DMS79 (cell line): ENCODE measurements around the gene DIP2C.
"Not testable (repeated sequence)": the region's sequence is repeated elsewhere in the genome, so short reads cannot be mapped to it uniquely, and the experiment has no call there.

Experiments used
- DNase-seq: peaks from one replicate; lab custom pipeline; 2025; lab: John Stamatoyannopoulos, UW

The DIP2C gene

DNA sequence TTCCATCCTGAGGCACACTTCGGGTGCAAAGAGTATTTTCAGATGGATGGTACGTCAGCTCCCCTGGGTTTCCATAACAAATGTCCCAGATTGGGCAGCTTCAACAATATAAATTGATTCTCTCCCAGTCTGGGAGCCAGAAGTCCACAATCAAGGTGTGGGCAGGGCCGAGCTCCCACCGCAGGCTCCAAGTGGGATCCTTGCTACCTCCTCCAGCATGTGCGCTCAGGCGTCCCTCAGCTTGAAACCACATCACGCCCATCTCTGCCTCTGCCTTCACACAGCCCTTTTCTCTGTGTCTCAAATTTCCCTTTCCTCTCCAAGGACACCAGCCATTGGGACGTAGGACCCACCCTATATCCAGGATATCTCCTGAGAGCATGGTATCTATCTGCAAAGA is 153.5 kb downstream of the DIP2C start:
- no peak for DNase-seq

- no peak for DNase-seq
Measured at GRCh38 chr10:535051-535450, 154.4 kb downstream of the DIP2C start.

DNA sequence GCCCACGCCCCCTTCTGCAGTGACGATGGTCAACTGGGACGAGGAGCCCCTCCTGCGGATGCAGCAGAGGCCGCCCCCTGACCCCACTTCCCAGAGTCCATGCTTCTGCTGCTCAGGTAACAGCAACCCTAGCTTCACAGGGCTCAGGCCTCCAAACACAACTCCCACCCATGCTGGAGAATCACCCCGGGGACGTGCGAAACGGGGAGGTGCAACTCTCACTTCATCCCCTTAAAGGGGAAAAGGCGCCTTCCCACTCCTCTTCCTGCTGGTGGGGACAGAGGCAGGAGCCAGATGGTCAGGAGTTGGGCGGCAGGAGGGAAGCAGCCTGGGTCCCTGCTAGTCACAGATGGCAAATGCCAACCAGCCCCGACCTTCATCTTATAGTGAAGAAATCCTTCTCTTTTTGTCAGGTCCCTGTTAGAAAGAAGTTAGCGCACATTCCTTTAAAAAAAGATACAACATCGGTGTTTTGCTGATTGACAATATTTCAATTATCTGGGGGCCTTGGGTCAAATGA is 155.4 kb downstream of the DIP2C start:
- DNase-seq = no peak

DNA sequence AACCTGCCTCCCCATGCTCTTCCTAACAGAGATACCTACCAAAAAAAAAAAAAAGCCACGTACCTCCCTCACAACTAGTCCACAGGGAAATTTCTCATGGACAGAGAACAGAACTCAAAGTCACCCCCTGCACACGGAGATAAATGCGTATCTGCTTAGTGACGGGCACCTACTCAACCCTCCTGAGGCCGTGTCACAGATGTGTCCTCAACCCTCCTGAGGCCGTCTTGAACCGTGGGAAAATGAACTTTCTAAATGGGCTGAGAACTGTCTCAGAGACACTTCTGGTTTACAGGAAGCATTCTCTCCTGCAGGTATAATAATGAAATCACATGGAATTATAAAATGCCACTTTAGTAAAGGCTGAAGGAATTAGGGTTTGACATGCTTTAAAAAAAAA is 155.9 kb downstream of the DIP2C start:
- DNase-seq = no peak

DNA sequence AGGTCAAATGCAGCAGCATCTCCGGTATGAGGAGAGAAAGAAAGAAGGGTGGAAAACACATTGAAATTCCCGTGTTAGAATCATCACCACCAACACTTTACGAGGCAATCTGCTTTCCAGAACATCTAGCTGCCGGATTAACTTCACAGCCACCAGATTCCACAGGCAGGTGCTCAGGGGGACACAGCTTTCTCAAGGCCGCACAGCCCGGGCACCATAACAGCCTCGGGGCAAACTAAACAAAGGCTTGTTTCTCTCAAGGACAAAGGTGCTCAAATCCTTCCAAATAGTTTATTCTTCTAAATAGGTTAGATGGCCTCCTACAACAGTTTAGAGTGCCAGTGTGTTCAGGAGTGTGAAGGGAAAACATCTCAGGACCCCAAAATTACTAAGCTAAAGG is 156.3 kb downstream of the DIP2C start:
- no peak for DNase-seq

DNA sequence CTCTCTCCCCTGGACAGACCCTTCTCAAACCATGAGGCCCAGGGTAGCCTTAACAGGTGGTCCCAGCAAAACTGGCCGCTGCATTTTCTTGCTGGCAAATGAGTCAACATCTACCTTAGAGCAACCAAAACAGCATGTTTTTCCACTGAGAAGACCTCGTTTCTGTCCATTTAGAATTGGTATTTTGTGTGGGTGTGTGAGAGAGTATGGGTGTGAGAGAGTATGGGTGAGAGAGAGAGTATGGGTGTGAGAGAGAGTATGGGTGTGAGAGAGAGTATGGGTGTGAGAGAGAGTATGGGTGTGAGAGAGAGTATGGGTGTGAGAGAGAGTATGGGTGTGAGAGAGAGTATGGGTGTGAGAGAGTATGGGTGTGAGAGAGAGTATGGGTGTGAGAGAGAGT is 157.1 kb downstream of the DIP2C start:
- not testable (repeated sequence) for DNase-seq

DNA sequence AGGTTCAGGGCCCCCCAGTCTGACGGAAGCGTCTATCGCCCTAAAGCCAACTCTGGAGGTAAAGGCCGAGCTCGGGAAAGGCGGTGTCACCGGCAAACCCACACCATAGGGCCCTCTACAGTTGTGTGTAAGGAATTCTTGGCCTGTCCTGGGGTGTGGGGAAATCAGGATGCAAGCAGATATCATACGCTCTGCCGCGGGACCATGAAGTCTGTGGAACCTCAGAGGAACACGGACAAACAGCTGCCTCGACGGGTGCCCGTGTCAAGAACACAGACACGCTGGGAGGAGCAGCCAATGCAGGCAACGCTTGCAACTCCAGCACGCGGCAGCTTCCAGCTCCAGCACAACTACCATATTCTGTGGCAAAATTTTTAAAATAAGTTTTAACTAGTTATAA is 157.9 kb downstream of the DIP2C start:
- DNase-seq = no peak

DNA sequence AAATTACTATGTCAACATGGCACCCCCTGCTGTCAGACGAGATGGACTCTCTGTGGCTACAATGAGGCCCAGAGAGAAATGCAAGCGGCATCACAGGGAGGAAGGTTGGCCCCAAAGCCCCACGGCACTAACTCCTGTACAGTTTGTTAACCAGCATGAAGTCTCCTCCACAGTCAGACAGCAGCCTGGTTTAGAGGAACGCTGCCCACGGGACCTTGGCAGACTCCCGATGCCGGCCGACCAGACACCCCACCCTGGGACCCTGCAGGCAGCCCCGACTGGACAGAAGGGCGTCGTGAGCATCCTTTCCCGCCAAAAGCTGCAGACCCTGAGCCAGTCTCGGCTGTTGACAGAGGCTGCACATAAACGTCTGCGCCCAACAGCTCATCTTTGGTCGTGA is 158.8 kb downstream of the DIP2C start:
- DNase-seq = no peak

DNA sequence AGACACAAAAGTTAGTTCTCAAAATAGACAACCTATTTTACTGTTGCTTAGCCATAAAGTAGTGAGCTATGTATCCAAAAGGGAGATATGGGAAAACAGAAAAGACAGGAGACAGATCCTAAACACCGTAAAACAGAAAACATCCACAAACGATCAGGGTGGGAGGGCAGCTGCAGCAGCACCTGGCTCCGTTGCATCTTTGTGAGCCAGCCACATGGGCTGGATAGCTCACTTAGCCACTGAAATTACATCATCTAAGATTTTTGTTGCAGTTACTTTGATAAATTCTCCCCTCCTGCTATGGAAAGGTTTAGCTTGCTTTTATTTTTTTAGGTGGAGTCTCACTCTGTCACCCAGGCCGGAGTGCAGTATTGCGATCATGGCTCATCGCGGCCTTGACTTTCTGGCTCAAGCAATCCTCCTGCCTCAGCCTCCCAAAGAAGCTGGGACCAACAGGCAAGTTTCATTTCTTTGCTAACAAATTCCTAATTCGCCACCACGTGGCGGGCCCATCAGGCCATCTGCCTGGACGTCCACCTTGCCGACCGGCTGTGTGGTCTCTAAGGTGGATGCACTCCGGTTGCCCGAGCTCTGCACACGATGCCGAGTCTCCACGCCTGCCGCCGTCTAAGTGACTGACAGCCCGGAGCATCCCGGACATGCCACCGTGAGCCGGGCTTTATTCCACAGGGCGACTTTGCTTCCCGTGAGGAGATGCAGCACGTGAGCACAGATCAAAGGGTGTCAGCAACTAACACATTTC is 159.8 kb downstream of the DIP2C start:
- DNase-seq = no peak

DNA sequence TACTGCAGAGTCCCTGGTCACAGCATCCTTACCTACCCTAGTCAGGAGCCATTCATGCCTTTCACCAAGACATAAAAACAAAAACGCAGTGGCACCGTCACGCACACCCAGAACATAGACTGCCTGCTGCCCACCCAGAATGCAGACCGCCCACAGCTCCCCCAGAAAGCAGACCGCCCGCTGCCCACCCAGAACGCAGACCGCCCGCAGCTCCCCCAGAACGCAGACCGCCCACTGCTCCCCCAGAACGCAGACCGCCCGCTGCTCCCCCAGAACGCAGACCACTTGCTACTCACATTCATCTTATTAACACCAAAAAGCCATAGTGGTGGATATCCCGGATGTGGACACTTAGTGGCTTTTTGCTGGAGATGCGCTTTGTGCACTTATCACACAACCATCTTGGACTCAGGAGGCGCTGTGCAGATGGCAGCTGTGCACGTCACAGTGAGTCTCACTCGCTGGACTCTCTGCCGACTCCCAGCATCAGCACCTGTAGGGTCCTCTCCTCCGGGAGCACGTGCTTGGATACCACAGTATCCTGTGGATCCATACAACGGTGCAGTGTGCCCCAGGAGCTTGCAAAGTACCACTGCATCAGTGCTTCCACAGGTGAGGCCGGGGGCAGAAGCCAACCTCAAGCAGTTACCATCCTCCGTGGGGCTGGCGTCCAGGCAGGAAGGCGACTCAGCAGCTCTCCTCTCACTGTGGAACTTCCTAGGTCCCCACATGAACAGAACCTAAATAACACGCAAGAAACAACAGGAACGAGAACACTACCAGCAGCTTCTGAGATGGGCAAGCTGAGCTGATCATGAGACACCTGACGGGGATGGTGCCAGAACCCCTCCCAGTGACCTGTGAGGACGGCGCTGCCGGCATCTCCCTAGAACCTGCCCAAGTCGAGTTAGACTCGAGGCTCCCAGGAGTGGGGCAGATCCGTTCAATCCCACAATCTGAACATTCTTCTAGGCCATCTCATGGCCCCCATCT is 161.0 kb downstream of the DIP2C start:
- no peak for DNase-seq

GRCh38 chr10:527416-527815 is 162.1 kb downstream of the DIP2C start:
- DNase-seq = no peak

GRCh38 chr10:526651-527312 is 162.7 kb downstream of the DIP2C start:
- DNase-seq = no peak

GRCh38 chr10:525565-526315 is 163.7 kb downstream of the DIP2C start:
- DNase-seq = no peak

DNA sequence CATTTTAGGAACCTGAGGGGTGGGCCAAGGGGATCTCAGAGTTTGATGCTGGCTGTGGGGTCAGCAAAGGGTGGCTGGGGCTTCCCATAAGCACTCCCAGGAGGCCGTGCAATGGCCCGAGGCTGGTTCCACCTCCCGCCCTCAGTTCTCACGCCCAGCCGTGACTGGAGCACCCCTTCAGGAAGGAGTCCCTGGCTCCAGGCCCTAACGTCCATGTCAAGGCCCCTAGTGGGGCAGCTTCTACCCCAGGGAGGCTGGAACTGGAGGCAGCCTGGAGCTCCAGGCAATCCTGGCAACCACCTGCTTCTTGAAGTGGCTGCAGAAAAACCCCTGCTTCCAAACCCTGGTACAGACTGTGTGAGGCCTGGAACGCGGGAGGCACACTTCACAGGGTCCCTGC is 165.5 kb downstream of the DIP2C start:
- DNase-seq = no peak

GRCh38 chr10:522350-522749 is 167.1 kb downstream of the DIP2C start:
- DNase-seq = no peak

- no peak for DNase-seq
Measured at GRCh38 chr10:521261-522250, 167.9 kb downstream of the DIP2C start.

DNA sequence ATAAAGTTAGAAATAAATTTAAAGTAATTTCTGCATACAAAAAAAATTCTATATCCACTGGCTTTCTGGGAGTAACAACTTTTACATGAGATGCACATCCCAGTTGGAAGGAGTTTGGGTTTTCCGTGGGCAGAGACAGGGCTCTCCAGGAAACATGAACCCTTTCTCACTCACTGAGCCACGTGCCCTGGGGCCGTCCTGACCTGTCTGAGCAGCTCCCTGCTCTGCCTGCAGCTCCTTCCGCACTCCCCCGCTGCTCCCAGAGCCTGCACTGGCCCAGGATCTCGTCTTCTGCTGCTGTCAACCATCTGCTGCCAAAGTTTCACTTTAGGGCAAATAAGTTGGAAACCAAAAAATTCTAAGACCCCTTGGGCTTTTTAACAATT is 169.1 kb downstream of the DIP2C start:
- DNase-seq = peak; percentile 10

DNA sequence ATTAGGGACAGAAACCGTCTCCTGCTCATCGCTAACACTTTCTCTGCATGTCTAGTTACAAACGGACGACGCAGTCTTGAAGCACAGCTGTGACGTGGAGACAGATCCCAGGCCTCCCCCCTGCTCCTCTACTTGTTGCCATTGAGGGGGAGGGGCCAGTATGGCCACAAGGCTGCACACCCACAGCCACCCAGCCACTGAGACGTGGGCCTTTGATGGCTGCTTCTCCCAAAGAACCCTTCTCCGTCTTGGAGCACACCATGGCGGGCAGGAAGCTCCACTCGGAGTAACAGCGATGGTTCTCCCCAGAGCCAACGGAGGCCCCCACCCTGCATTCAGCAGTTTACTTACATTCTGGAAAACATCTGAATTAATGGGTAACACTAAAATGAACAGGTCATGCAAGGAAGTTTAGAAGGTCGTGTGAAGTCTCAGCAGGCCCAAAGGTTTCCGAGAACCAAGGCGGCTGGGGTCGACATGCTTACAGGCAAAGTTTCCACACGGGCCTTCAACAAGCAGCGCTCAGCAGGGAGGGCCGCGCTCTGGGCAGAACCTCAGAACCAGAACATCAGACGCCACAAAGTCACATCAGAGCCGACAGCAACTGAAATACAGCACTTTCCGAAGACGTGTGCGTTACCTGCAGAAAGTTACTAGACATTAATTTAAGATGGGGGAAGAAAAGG is 169.6 kb downstream of the DIP2C start:
- no peak for DNase-seq

DNA sequence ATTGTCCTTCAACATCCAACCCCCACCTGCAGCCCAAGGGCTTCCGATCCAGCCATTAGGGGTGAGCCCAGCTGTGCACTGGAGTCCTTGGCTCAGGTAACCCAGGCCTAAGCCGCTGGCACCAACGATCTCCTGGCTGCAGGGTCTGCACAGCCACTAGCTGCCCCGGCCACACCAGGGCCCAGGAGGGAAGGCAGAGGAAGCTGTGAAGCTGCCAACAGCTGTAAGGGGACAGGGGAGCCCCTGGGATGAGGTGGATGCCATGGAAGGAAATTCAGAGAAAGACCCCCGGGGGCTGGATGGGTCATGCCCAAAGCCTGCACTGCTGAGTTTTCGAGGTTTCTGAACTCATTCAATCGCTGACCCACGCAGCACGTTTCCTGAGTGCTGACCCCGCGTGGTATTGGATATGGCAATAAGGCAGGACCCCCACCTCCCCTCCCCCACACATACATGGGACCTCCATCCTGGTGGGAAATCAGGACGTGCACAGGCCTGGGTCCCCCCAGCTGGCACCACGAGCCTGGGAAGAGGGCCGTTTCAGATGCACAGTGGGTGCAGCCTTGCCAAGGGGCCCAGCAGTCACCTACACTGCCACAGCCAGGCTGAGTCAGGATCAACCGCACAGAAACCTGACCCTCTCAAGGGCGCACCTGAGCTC is 170.3 kb downstream of the DIP2C start:
- DNase-seq = no peak
